Hematopoietic multipotent progenitor cell treated with erythropoietin and hydrocortisone succinate and interleukin-3 and kit ligand, for 6 days (in vitro differentiated cells): ENCODE data around the gene PLXNA2.

ENCODE experiments used
- DNase-seq: peaks from one replicate; pipeline ENCODE4 v3.0.0-alpha.2; 2015

Gene PLXNA2

DNA sequence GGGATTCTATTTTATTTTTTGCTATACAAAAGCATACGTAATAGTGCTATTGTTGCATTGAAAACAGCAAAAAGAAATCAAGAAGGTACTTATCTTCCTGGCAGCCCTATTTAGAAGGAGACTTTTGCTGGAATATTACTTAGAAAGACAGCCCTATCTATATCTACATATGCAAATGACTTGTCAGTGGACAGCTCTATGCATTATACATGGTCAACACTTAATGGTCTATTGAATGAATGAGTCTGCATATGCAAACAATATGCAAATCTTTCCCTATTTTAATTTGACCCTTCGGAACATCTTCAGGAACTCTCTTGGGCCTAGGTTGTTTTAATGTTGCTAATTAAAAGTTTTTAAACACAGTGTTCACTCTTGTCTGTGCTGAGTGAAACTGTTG lies 110.8 kb downstream of the PLXNA2 start:
- DNase-seq: no peak

DNA sequence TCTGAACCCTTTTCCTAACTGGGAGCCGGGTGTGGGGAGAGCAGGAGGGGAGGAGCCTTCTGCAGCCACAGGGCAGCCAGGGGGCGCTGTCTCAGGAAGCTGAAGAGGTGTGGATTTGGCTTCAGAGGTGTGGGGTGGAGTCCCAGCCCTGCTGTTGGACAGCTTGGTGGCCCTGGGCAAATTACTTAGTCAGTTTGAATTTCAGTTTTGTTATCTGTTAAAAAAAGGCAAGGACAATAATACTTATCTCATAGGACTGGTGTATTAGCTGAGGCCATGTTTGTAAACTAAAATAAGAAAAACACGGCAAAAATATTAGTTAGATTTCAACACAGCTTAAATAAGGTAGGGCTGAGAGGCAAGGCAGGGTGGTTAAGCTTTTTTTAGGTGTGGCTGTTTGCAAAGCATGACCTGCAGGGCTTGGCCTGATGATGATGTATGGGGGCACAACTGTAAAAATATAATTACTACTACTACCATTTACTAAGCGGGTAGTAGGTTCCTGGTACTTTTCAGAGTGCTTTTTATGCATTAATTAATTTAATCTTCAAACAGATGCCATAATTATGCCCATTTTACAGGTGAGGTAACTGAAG lies 111.8 kb downstream of the PLXNA2 start:
- DNase-seq: peak; percentile 91

GRCh38 chr1:208131621-208132286 lies 112.4 kb downstream of the PLXNA2 start:
- no peak for DNase-seq

- DNase-seq: no peak
These were observed 114.7 kb downstream of the PLXNA2 start for GRCh38 chr1:208129487-208129886.

DNA sequence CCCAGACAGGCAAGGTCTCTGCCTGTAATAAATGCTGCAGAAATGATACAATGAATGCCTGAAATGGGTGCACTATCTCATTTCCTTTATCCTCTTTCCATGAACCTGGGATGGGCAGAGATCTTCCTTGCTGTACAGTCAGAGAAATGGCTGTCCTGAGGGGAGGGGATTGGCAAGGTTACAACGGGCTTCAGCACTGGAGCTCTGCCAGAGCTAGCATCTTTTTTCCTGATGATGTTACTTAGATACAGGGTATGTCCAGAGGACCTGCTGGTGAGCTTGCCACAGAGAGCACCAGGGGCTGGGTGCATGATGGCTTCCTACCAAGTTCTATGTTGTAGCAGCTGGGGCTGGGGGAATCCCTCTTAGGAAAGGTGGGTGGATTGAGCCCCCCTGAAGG lies 115.1 kb downstream of the PLXNA2 start:
- DNase-seq: no peak

GRCh38 chr1:208127792-208128529 lies 116.2 kb downstream of the PLXNA2 start:
- DNase-seq: no peak

- no peak for DNase-seq
These were observed 116.9 kb downstream of the PLXNA2 start for GRCh38 chr1:208127284-208127683.

DNA sequence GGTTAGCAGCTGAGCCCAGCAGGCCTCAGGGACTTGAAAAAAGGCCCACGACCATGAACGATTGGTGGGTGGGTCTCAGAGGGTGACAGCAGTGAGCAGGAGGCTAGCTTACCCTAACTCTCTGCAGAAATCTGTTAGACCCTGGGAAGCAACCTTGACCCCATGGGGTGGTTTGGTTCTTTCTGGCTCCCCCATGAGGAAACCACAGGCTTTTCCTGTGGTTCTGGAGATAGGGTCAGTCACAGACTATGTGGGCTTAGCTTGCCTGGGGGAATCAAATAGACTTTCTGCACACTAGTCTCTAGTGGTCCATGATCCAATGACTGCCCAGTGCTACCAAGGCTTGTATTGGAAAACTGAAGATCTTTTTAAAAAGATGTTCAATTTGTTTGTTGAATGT lies 118.1 kb downstream of the PLXNA2 start:
- no peak for DNase-seq

- no peak for DNase-seq
These were observed 121.4 kb downstream of the PLXNA2 start for GRCh38 chr1:208122612-208123358.

DNA sequence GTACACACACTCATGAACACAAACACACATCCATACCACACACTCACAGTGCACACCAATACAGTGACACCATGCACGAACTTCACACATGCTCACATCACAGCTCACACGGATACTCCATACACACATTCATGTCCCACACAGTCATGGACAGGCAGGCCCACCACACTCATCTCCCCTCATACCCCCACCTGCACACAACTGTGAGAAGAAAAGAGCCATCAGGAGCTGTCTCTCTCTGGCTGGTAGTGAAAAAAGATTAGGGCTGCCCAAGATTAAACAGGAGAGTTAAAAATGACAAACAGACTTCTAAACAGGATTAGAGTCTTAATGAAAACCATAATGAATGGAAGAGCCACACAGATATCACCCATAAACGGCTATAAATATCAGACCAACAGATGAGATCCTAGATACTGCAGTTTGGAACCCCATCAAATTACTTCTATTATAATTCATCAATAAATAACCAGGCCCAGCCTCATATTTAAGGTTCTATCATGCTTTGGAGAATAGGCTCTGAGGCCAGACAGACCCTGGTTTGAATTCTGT lies 122.3 kb downstream of the PLXNA2 start:
- no peak for DNase-seq

- DNase-seq: no peak
These were observed 123.8 kb downstream of the PLXNA2 start for GRCh38 chr1:208120431-208120790.

DNA sequence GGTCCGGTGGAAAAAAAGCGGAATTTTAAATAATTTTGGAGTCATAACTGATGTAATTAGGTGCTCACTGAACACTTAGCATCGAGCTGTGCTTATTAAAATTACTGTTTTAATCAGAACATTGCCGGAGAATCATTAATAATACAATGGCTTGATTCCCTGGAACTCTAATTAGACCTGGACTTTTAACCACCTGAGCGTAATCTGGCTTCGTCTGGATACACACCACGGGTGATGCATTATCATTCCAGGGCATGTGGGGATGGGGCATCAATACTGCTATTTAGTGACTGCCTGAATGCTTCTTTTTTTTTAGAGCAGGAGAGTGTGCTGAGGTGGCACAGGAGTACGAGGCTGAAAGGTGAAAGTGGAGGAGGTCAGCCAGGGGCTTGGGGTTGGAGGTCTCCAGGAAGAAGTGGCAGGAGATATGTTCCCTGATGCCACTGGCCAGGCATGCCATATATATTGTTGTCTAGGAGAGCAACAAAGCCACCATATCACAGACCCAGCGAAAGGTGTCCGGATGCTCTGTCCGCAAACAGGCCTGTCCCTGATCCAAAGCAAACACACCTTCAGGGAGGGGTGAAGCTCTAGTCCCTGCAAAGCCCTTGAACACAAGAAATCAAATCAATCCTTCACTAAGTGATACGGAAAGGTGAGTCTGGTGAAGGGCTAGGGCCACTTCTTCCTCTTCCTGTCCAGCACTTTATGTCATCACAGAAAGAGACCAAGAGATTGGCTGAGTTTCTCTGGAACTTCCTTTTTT lies 125.2 kb downstream of the PLXNA2 start:
- DNase-seq: no peak

- DNase-seq: no peak
These were observed 125.9 kb downstream of the PLXNA2 start for GRCh38 chr1:208118306-208118705.

DNA sequence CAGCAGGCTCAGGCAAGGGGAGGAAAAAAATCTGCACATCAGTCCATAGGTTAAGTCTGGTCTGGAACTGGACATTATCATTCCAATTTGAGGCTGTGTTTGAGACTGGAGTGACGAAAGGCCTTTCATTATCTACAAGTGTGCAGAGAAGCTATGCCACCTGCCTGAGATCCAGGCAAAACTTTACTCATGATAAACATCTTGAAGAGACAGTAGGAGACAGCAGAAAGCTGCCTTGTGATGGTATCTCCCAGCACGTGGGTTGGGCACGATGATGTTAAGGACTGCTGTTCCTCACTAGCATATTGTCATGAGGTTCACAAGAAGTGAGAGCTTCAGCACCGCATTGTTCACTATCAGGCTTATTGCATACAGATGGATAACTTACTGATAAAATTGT lies 126.4 kb downstream of the PLXNA2 start:
- no peak for DNase-seq

DNA sequence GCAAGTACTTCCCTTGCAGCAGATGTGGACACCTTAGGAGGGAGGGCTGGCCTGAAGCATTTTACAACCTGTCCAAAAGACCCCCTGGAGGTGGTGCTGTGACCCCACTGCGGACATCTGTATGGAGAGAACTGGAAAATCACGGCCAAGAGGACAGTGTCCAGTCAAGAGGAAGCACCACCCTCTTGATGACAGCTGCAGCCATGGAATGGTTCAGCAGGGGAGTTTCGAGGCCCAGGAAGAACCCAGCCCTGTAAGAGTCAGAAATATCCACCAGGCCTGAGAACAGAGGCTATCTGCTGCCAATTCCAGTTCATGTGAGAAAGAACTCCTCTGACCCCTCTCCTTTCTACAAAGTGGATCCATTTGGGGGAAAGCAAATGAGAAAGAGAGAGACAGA lies 126.8 kb downstream of the PLXNA2 start:
- no peak for DNase-seq

- no peak for DNase-seq
These were observed 128.1 kb downstream of the PLXNA2 start for GRCh38 chr1:208115924-208116640.

GRCh38 chr1:208113011-208113410 lies 131.2 kb downstream of the PLXNA2 start:
- no peak for DNase-seq

- DNase-seq: no peak
These were observed 131.8 kb downstream of the PLXNA2 start for GRCh38 chr1:208112401-208112800.

DNA sequence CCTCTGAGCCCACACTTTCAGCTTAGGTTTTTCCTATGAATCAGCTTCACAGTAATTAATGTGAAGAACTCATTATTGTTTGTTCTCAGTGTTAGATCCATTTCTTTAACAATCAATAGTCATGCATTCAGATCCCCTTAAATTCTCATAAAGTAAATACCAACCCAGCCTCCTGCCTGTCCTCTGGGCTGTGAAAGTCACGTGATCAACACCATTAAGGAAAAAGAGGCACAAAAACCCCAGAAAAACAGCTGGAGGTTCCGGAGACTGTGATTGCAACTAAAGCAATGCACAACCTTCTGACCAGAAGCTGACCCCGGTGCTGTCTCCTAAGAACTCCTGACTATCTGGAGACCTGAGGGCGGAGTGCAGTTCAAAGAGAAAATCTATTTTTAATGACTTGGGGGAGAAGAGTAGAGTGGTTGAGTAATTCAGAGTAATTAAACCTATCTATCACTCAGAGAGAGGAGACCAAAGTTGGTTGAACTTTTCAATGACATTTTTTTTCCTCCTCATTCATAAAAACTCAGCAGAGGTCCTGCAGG lies 132.5 kb downstream of the PLXNA2 start:
- no peak for DNase-seq

DNA sequence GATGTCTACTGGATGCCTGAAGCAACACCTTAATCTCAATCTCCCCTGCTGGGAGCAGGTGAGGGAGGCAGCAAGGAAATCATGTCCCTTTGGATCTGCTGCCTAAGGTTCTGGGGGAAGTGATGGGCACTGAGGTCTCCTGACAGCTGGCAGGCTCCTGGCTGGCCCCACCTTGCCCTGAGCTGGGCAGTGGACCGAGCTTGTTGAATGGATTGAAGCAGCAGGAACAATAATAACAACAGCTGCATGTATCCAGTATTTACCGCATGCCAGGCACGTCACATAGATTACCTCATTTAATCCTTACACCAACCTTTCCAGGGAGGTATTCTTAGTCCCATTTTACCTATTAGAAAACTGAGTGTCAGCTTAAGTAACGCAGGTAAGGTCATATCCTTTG lies 133.9 kb downstream of the PLXNA2 start:
- DNase-seq: no peak

- no peak for DNase-seq
These were observed 135.4 kb downstream of the PLXNA2 start for GRCh38 chr1:208108646-208109330.
